ENCODE data around the gene ARL14EPL. TPM values are rescaled to one million over a fixed set of nuclear protein-coding genes. Genes with fewer than 3 reads are reported as not detected.
A peak's percentile ranks its signal among the peaks of the same experiment; 100 is the strongest.
"Not testable (repeated sequence)": the region's sequence is repeated elsewhere in the genome, so short reads cannot be mapped to it uniquely, and the experiment has no call there.

The ARL14EPL gene
- total RNA-seq, 4 donors from 2014 or later: not detected

DNA sequence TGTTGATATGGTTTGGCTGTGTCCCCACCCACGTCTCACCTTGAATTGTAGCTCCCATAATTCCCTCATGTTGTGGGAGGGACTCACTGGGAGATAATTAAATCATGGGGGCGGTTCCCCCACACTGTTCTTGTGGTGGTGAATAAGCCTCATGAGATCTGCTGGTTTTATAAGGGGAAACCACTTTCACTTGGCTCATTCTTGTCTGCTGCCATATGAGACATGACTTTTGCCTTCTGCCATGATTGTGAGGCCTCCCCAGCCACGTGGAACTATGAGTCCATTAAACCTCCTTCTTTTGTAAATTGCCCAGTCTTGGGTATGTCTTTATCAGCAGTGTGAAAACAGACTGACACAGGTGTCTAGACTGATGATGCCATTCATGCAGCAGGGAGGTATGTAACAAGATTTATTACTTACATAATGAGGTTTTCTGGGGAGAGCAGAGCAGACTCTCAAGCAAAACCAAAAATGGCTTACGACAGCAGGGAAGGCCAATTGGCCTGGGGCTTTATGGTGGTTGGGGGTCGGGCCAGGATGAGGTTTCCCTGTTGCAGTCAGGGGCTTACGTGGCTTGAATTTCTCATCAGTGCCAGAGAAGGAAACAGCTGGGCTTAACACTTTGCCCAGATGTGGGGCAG, 43.0 kb downstream of the ARL14EPL start:
- DNase-seq: no peak

DNA sequence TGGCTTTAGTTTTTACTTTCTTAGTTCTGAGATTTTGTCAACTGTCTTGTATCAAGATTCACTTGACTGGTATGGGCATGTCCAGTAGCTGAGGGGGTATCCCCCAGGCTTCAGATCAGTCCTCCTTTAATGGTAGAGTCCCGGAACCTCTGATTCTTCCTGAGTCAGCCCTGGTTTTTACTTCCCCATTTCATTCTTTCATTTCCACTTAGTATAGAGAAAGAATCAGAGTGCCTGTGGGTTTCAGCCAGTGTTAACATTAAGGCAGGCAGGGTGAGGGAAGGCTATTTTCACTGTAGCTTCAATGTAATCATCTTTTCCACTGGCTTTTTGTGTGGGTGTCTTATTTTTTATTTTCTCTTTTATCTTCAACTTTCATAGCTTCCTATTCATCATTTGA, 44.2 kb downstream of the ARL14EPL start:
- H3K36me3 ChIP-seq: no peaks in the 10 kb centered on the region
- H3K27me3 ChIP-seq: no peaks in the 10 kb centered on the region
- no peak overlapping the region for H3K27ac ChIP-seq
- TF ChIP-seq, protein P1, sequence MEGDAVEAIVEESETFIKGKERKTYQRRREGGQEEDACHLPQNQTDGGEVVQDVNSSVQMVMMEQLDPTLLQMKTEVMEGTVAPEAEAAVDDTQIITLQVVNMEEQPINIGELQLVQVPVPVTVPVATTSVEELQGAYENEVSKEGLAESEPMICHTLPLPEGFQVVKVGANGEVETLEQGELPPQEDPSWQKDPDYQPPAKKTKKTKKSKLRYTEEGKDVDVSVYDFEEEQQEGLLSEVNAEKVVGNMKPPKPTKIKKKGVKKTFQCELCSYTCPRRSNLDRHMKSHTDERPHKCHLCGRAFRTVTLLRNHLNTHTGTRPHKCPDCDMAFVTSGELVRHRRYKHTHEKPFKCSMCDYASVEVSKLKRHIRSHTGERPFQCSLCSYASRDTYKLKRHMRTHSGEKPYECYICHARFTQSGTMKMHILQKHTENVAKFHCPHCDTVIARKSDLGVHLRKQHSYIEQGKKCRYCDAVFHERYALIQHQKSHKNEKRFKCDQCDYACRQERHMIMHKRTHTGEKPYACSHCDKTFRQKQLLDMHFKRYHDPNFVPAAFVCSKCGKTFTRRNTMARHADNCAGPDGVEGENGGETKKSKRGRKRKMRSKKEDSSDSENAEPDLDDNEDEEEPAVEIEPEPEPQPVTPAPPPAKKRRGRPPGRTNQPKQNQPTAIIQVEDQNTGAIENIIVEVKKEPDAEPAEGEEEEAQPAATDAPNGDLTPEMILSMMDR (IDR thresholded peaks at IDR 0.05): no peak
- no peak for TF ChIP-seq POLR2A (IDR thresholded peaks at IDR 0.05)
- peaks cover 0 to 8% (median 2%) of the 10 kb centered on the region in 4 donors for H3K4me1 ChIP-seq
- no peak overlapping the region for H3K4me3 ChIP-seq
- DNase-seq: peak in 1 of 3 donors; percentile 30
- H3K9me3 ChIP-seq: no peaks in the 10 kb centered on the region

More for the DNA sequence above, 43.0 kb downstream of the ARL14EPL start:
- Histone ChIP-seq H3K4me3 (no peak overlapping the region), H3K36me3 (no peaks in the 10 kb centered on the region), H3K27ac (no peak overlapping the region), H3K27me3 (no peaks in the 10 kb centered on the region), H3K9me3 (no peaks in the 10 kb centered on the region), H3K4me1 (peaks cover 0 to 8% (median 2%) of the 10 kb centered on the region in 4 donors)
- TF ChIP-seq, protein P1 (IDR thresholded peaks at IDR 0.05): no peak
- no peak for TF ChIP-seq POLR2A (IDR thresholded peaks at IDR 0.05)

DNA sequence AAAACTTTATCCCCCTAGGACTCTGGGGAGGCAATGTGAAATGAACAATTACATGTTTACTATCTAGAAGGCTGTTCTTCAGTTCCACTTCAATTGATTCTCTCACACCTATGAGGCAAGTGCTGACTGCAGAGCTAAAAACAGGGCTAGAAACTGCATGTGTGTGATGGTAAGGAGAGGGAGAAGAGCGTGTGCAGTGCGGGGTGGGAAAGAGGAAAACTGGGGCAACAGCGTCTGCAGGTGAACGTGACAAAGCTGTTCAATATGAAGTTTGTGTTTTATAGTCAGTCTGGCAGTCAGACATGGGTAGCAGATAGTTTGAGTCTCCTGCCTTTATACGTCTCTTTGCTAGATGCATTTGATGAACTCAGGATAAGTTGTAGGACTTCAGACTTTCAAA, 45.9 kb downstream of the ARL14EPL start:
- H3K27ac ChIP-seq: no peak overlapping the region
- no peak overlapping the region for H3K4me3 ChIP-seq
- TF ChIP-seq POLR2A (IDR thresholded peaks at IDR 0.05): no peak
- TF ChIP-seq, protein P1 (IDR thresholded peaks at IDR 0.05): no peak
- H3K36me3 ChIP-seq: no peaks in the 10 kb centered on the region
- no peaks in the 10 kb centered on the region for H3K9me3 ChIP-seq
- H3K4me1 ChIP-seq: peaks cover 0 to 8% (median 2%) of the 10 kb centered on the region in 4 donors
- H3K27me3 ChIP-seq: no peaks in the 10 kb centered on the region
- no peak for DNase-seq

DNA sequence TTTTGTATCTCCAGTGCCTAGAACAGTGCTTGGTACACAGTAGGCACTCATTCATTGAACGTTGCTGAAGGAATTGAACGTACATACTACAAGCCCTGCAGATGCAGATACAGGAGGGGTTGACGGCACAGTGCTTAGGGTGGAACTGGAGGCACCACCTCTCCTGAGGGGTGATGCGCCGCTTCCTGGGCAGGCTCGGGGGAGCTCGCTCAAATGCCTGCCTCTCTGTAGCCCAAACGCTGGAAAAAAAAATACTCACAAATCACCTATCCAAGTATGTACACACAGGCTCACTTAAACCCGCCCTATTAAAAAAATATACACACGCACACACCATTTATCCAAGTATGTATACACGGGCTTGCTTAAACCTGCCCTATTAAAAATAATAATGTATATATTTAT, 52.0 kb downstream of the ARL14EPL start:
- TF ChIP-seq, protein P1 (IDR thresholded peaks at IDR 0.05): no peak
- no peak for TF ChIP-seq POLR2A (IDR thresholded peaks at IDR 0.05)
- Histone ChIP-seq H3K9me3 (no peaks in the 10 kb centered on the region), H3K4me3 (peak overlapping the region; percentile 70 to 100 (median 88)), H3K36me3 (peaks cover 0 to 5% (median 0%) of the 10 kb centered on the region in 3 donors), H3K27ac (peak overlapping the region in 3 of 4 donors; percentile 92 to 95 (median 93)), H3K4me1 (peaks cover 0 to 8% (median 3%) of the 10 kb centered on the region in 4 donors), H3K27me3 (no peaks in the 10 kb centered on the region)
- peak in 2 of 3 donors; percentile 34 to 51 for DNase-seq

DNA sequence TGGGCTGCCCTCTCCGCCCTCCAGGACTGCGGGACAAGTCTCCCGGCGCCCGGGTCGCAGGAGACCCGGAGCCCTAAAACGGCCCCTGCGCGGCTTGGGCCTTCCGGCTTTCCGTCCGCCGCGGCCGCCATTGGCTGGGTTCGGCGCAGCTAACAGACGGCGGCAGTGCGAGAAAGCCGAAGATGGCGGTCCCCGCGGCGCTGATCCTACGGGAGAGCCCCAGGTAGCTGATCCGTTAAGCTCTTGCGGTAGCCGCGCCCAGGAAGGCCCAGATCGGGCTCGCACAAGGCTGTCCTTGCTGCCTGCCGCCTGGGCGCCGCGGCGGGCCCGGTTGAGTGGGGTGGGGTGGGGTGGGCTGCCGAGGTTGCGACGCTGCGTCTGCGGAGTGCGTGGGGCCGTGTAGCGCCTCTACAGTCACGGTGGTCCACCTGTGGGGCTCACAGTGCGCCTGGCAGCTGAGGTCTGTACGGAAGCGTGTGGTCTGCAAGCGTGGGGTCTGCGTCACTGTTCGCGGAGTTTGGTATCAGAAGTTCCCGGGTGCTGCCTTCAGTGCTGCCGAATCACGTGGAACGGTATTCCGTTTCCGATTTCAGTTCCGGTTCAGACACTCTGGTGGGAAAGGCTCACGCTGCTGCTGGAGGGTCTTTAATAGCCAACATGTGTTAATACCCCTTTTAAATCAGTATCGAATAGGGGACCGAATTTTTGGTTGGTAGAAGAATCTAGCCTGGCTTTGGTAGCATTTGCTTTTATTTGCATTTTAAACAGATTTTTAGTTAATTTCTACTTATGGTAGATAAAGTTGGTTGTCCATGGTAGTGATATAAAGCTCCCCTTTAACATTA, 52.8 kb downstream of the ARL14EPL start, which contains the start of gene COMMD10:
TSS of gene COMMD10 (plus strand) at position 155 of the 845 bp plus-strand sequence.
- Histone ChIP-seq H3K9me3 (no peaks in the 10 kb centered on the region), H3K27me3 (no peaks in the 10 kb centered on the region), H3K27ac (peak within 1 kb of the TSS; percentile 86 to 95 (median 92)), H3K4me3 (peak within 1 kb of the TSS; percentile 70 to 100 (median 88)), H3K4me1 (peaks cover 0 to 8% (median 3%) of the 10 kb centered on the region in 4 donors), H3K36me3 (peaks cover 0 to 5% (median 0%) of the 10 kb centered on the region in 3 donors)
- DNase-seq: peak; percentile 87 to 92 (median 87)
- peak in 1 of 2 donors; percentile 41 for TF ChIP-seq POLR2A (IDR thresholded peaks at IDR 0.05)
- TF ChIP-seq, protein P1 (IDR thresholded peaks at IDR 0.05): no peak

DNA sequence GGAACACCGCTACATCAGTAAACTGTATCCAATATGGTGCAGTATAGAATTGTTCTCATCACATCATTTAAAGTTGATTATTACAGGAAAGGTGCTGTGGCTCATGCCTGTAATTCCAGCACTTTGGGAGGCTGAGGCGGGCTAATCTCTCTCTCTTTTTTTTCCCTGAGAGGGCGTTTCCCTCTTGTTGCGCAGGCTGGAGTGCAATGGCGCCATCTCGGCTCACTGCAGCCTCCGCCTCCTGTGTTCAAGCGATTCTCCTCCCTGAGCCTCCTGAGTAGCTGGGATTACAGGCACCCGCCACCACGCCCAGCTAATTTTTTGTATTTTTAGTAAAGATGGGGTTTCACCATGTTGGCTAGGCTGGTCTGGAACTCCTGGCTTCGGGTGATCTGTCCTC, 54.0 kb downstream of the ARL14EPL start:
- H3K9me3 ChIP-seq, H3K27ac ChIP-seq, H3K36me3 ChIP-seq, H3K4me1 ChIP-seq, H3K4me3 ChIP-seq, H3K27me3 ChIP-seq, DNase-seq: not testable (repeated sequence)
